Tibial nerve (tissue), 4 donors: Measurements from ENCODE around the gene EPB41. TPM values are rescaled to one million over a fixed set of nuclear protein-coding genes. Genes with fewer than 3 reads are reported as not detected.
"Not testable (repeated sequence)": the region's sequence is repeated elsewhere in the genome, so short reads cannot be mapped to it uniquely, and the experiment has no call there.

Experiments used
- DNase-seq, 2 donors: peaks; one replicate each; pipeline ENCODE4 v3.0.0-alpha.2; 2019; ENCODE audit warnings: low spot score in 2 of 2
- H3K27ac ChIP-seq, 4 donors: fragments of 200-600 bp; sonication (generic) in 3 of 4; one replicate each; pipeline ENCODE4 v1.5.1; 2017 to 2019; ENCODE audit warnings: mild to moderate bottlenecking in 1 of 4
- H3K27me3 ChIP-seq, 2 donors: fragments of 200-600 bp; sonication (generic) in 1 of 2; one replicate each; pipeline versions ENCODE4 v1.5.1 to v1.6.0; 2017 to 2019
- H3K36me3 ChIP-seq, 3 donors: fragments of 200-600 bp; sonication (generic); one replicate each; pipeline ENCODE4 v1.5.1; 2018 to 2019
- H3K4me1 ChIP-seq, 4 donors: fragments of 200-600 bp; sonication (generic) in 3 of 4; one replicate each; pipeline ENCODE4 v1.5.1; 2017 to 2019
- H3K4me3 ChIP-seq, 4 donors: fragments of 200-600 bp; sonication (generic) in 3 of 4; one replicate each; pipeline ENCODE4 v1.5.1; 2017 to 2019; ENCODE audit warnings: mild to moderate bottlenecking in 1 of 4, moderate library complexity in 1 of 4
- H3K9me3 ChIP-seq, 4 donors: fragments of 200-600 bp; sonication (generic) in 3 of 4; one replicate each; pipeline ENCODE4 v1.5.1; 2017 to 2019
- CTCF ChIP-seq, 5 experiments: fragments of 200-600 bp in 3 of 5; fragments of 450-650 bp in 2 of 5; sonication (generic) in 3 of 5; IDR thresholded peaks; one replicate each; pipeline ENCODE4 v1.5.1; 2016 to 2019; ENCODE audit warnings: antibody characterized with exemption in 5 of 5, mild to moderate bottlenecking in 3 of 5, moderate library complexity in 2 of 5
- EP300 ChIP-seq, 2 donors: sonication (generic); formaldehyde crosslinking; IDR thresholded peaks; one replicate each; pipeline ENCODE4 v1.6.1; 2017; ENCODE audit warnings: antibody characterized with exemption in 2 of 2, mild to moderate bottlenecking in 1 of 2
- POLR2A ChIP-seq, 2 donors: fragments of 450-650 bp; IDR thresholded peaks; one replicate each; pipeline ENCODE4 v1.6.1; 2017; ENCODE audit warnings: antibody characterized with exemption in 2 of 2, mild to moderate bottlenecking in 2 of 2, moderate library complexity in 2 of 2
- WGBS, 2 donors: methylation state at CpG; one replicate each; pipeline ENCODE4 v1.1.5; 2018; 5-methylcytosine and 5-hydroxymethylcytosine counted together
- total RNA-seq, 4 donors: library from RNA; depleted of rRNA; stranded (reverse); fragments of >200 nt; gene quantifications; one replicate each; pipeline ENCODE4 v1.1.0, GENCODE V29; 2016

The EPB41 gene
- total RNA-seq, 4 donors from 2014 or later, result 13.9 to 22.1 (median 16.0) TPM

DNA sequence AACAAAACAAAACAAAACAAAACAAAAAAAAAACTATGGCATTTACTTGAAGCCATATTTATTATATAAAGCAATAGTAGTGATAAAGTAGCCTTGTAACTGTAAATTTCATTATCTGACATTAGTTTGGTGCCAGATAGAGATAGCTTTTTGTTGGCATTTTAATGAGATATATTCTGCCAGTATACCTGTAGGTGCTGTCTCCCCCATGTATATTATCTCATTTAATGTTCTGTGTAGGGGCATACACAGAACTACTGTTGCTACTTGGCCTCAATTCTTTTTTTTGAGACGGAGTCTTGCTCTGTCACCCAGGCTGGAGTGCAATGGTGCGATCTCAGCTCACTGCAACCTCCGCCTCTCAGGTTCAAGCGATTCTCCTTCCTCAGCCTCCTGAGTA, 141.9 kb downstream of the EPB41 start:
- Histone ChIP-seq H3K9me3 (no peaks in the 10 kb centered on the region), H3K27me3 (no peaks in the 10 kb centered on the region), H3K4me1 (no peaks in the 10 kb centered on the region), H3K36me3 (no peaks in the 10 kb centered on the region), H3K4me3 (no peak overlapping the region), H3K27ac (no peak overlapping the region)
- DNase-seq, result no peak
- 95 to 98% methylated on average over 4 of the region's 4 CpGs for WGBS, 2 donors
- TF ChIP-seq POLR2A (IDR thresholded peaks at IDR 0.05), result no peak
- no peak for TF ChIP-seq CTCF (IDR thresholded peaks at IDR 0.05)
- no peak for TF ChIP-seq EP300 (IDR thresholded peaks at IDR 0.05)

GRCh38 chr1:29057700-29058099, 143.3 kb downstream of the EPB41 start:
- H3K27me3 ChIP-seq, result no peaks in the 10 kb centered on the region
- no peaks in the 10 kb centered on the region for H3K9me3 ChIP-seq
- no peak for TF ChIP-seq EP300 (IDR thresholded peaks at IDR 0.05)
- no peak for TF ChIP-seq POLR2A (IDR thresholded peaks at IDR 0.05)
- TF ChIP-seq CTCF (IDR thresholded peaks at IDR 0.05), result no peak
- H3K4me1 ChIP-seq, result no peaks in the 10 kb centered on the region
- no peak overlapping the region for H3K4me3 ChIP-seq
- H3K27ac ChIP-seq, result no peak overlapping the region
- no peaks in the 10 kb centered on the region for H3K36me3 ChIP-seq
- DNase-seq, result no peak

- H3K4me1 ChIP-seq, result no peaks in the 10 kb centered on the region
- no peaks in the 10 kb centered on the region for H3K27me3 ChIP-seq
- no peak overlapping the region for H3K4me3 ChIP-seq
- no peak for DNase-seq
- no peaks in the 10 kb centered on the region for H3K36me3 ChIP-seq
- WGBS, 2 donors, result 65 to 70% methylated on average over 4 of the region's 4 CpGs
- no peaks in the 10 kb centered on the region for H3K9me3 ChIP-seq
- TF ChIP-seq POLR2A (IDR thresholded peaks at IDR 0.05) (no peak), EP300 (IDR thresholded peaks at IDR 0.05) (no peak), CTCF (IDR thresholded peaks at IDR 0.05) (no peak)
- no peak overlapping the region for H3K27ac ChIP-seq
Observed at GRCh38 chr1:29062157-29062942, 148.0 kb downstream of the EPB41 start.

- Histone ChIP-seq H3K4me3 (no peak overlapping the region), H3K4me1 (no peaks in the 10 kb centered on the region), H3K36me3 (no peaks in the 10 kb centered on the region), H3K27me3 (no peaks in the 10 kb centered on the region), H3K9me3 (no peaks in the 10 kb centered on the region), H3K27ac (no peak overlapping the region)
- WGBS, 2 donors, result 81 to 85% methylated on average over 1 of the region's 1 CpG
- no peak for DNase-seq
- no peak for TF ChIP-seq POLR2A (IDR thresholded peaks at IDR 0.05)
- no peak for TF ChIP-seq EP300 (IDR thresholded peaks at IDR 0.05)
- TF ChIP-seq CTCF (IDR thresholded peaks at IDR 0.05), result no peak
Observed at GRCh38 chr1:29064064-29064463, 149.7 kb downstream of the EPB41 start.

DNA sequence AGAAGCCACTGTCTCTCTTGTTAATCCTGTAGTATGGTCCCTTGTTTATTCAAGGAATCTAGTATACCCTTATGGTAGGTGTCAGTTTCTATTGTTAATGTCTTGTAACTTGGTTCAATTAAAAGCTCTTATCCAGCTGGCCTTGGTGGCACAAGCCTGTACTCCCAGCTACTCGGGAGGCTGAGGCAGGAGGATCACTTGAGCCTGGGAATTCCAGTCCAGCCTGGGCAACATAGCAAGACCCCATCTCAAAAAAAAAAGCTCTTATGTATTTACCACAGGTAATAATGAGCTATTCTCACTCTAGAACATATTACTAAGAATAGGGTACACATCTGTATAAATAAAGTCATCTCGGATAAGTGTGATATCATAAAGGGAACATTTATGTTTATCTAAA, 162.8 kb downstream of the EPB41 start:
- no peak overlapping the region for H3K4me3 ChIP-seq
- no peak overlapping the region for H3K27ac ChIP-seq
- no peaks in the 10 kb centered on the region for H3K36me3 ChIP-seq
- H3K27me3 ChIP-seq, result no peaks in the 10 kb centered on the region
- 82 to 88% methylated on average over 2 of the region's 2 CpGs for WGBS, 2 donors
- no peak for DNase-seq
- TF ChIP-seq POLR2A (IDR thresholded peaks at IDR 0.05) (no peak), EP300 (IDR thresholded peaks at IDR 0.05) (no peak), CTCF (IDR thresholded peaks at IDR 0.05) (no peak)
- H3K9me3 ChIP-seq, result no peaks in the 10 kb centered on the region
- H3K4me1 ChIP-seq, result no peaks in the 10 kb centered on the region

DNA sequence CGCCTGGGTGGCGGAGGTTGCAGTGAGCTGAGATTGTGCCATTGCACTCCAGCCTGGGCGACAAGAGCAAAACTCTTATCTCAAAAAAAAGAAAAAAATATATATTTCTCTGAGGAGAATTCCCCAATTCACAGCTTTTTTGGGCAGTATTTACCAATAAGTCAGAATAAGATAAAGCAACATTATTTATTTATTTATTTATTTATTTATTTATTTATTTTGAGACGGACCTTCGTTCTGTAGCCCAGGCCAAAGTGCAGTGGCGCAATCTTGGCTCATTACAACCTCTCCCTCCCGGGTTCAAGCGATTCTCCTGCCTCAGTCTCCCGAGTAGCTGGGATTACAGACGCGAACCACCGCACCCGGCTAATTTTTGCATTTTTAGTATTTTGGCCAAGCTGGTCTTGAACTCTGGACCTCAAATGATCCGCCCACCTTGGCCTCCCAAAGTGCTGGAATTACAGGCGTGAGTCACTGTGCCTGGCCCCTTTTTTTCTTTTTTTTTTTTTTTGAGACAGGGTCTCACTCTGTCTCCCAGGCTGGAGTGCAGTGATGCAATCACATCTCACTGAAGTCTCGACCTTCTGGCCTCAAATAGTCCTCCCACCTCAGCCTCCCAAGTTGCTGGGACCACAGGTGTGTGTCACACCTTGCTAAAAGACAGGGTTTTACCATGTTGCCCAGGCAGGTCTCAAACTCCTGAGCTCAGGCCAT, 165.7 kb downstream of the EPB41 start:
- not testable (repeated sequence) for H3K27ac ChIP-seq, H3K36me3 ChIP-seq, H3K4me1 ChIP-seq, DNase-seq, H3K9me3 ChIP-seq, H3K27me3 ChIP-seq, H3K4me3 ChIP-seq
- 87 to 90% methylated on average over 16 of the region's 16 CpGs for WGBS, 2 donors
